ENCODE results near the gene AURKAIP1.
"Not testable (repeated sequence)": the region's sequence is repeated elsewhere in the genome, so short reads cannot be mapped to it uniquely, and the experiment has no call there.

Gene AURKAIP1

DNA sequence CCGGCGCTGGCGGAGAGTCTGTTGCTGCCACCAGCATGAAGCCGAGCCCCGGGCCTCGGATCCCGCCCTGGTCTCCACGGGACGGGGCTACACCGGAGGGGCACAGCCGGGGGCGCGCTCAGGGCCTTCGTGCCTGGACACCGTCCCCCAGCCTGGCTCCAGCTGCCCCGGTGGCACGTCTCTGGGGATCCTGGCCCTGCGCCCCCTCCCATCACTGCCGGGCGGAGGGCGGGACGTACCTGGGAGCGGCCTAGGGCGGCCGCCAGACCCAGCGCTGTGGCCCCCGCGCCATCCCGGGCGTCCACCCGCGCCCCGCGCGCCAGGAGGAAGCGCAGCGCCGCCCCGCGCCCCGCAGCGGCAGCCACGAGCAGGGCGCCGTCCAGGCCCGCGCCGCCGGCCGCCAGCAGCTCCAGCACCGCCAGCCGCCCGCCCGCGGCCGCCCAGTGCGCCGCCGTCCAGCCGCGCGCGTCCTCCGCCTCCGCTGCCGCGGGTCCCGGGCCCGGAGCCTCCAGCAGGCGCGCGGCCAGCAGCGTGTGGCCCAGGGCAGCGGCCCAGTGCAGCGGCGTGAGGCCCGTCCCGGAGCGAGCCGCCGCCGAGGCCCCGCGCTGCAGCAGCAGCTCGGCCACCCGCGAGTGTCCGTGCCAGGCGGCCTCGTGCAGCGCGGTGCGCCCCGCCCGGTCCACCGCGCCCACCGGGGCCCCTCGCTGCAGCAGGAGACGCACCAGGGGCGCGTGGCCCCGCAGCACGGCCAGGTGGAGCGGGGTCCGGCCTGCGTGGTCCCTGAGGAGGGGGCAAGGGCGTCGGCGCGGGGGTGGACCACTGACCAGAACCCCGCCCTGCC is 45.0 kb upstream of the AURKAIP1 start:
- H3K27me3 ChIP-seq (ENCODE audit: low read depth, low read length), result no peaks in the 10 kb centered on the region
- H3K27ac ChIP-seq (ENCODE audit: low read length), result no peak overlapping the region
- H3K4me2 ChIP-seq (ENCODE audit: low read length), result no peak overlapping the region
- H3K4me3 ChIP-seq (ENCODE audit: low read length), result no peak overlapping the region
- H3K36me3 ChIP-seq (replicated peaks; ENCODE audit: low read depth, low read length), result no peaks in the 10 kb centered on the region
- peaks cover 28% of the 10 kb centered on the region for H3K4me1 ChIP-seq (ENCODE audit: low read length)
- no peaks in the 10 kb centered on the region for H4K20me1 ChIP-seq (ENCODE audit: insufficient read depth, low read length)
- no peak overlapping the region for H2AFZ ChIP-seq (ENCODE audit: low read depth, low read length)
- H3K9me3 ChIP-seq (ENCODE audit: insufficient read depth, low read length), result no peaks in the 10 kb centered on the region
- H3K9ac ChIP-seq (ENCODE audit: low read length), result no peak overlapping the region
- H3K79me2 ChIP-seq (ENCODE audit: low read length), result no peaks in the 10 kb centered on the region
- TF ChIP-seq EZH2phosphoT487 (IDR thresholded peaks at IDR 0.05; ENCODE audit: low read depth) (no peak), CTCF (IDR thresholded peaks at IDR 0.05; ENCODE audit: low read depth, low read length) (no peak)

- TF ChIP-seq CTCF (IDR thresholded peaks at IDR 0.05; ENCODE audit: low read depth, low read length) (no peak), EZH2phosphoT487 (IDR thresholded peaks at IDR 0.05; ENCODE audit: low read depth) (no peak)
- Histone ChIP-seq H3K4me2 (ENCODE audit: low read length) (no peak overlapping the region), H2AFZ (ENCODE audit: low read depth, low read length) (no peak overlapping the region)
Measured at GRCh38 chr1:1419363-1419812, 44.4 kb upstream of the AURKAIP1 start.

DNA sequence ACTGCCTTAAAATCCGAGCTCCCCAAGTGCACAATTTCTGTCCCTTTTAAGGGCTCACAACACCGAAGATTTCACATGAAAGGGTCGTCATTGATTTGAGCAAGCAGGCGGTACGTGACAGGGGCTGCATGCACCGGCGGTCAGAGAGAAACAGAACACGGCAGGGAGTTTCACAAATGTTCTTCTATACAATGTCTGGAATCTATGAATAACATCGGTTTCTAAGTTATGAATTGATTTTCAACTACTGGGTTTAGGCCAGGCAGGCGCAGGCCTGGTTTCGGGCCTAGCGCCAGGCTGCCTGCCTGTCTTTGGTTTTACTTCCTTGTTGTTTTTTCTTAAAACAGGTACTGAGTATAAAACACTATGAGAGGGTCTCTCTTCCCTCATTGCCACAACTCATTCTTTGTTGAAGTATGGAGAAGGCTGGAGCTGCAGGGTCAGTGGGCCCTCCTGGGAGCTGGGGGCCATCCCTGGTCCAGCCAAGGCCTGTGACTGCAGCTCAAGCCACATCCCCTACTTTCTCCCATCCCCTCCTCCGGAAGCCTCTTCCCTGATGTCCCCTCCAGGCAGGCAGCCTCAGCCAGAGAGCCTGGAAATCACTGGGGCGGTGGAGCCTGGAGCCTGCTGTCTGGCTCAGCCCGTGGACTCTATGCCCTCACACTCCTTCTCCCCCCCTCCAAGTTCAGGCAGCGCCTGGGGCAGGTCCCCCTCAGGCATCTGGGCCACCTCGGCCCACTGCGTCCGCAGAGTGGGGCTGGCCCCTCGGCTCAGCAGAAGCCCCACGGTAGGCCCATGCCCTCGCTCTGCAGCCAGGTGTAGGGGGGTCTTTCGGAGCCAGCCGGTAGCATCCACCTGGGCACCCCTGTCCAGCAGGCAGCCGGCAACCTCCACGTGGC is 43.7 kb upstream of the AURKAIP1 start:
- Histone ChIP-seq H2AFZ (ENCODE audit: low read depth, low read length) (peak overlapping the region; percentile 90), H3K4me3 (ENCODE audit: low read length) (peak overlapping the region; percentile 20; the same call in 1 of the 2 replicates), H3K4me2 (ENCODE audit: low read length) (peak overlapping the region; percentile 48), H3K79me2 (ENCODE audit: low read length) (no peaks in the 10 kb centered on the region), H3K36me3 (replicated peaks; ENCODE audit: low read depth, low read length) (no peaks in the 10 kb centered on the region), H3K27ac (ENCODE audit: low read length) (peak overlapping the region; percentile 83), H3K27me3 (ENCODE audit: low read depth, low read length) (no peaks in the 10 kb centered on the region), H4K20me1 (ENCODE audit: insufficient read depth, low read length) (no peaks in the 10 kb centered on the region), H3K4me1 (ENCODE audit: low read length) (peaks cover 28% of the 10 kb centered on the region), H3K9ac (ENCODE audit: low read length) (peak overlapping the region; percentile 48), H3K9me3 (ENCODE audit: insufficient read depth, low read length) (no peaks in the 10 kb centered on the region)
- TF ChIP-seq EZH2phosphoT487 (IDR thresholded peaks at IDR 0.05; ENCODE audit: low read depth) (no peak), CTCF (IDR thresholded peaks at IDR 0.05; ENCODE audit: low read depth, low read length) (no peak)

More at GRCh38 chr1:1419363-1419812, 44.4 kb upstream of the AURKAIP1 start:
- Histone ChIP-seq H3K27ac (ENCODE audit: low read length) (no peak overlapping the region), H4K20me1 (ENCODE audit: insufficient read depth, low read length) (no peaks in the 10 kb centered on the region), H3K4me3 (ENCODE audit: low read length) (no peak overlapping the region), H3K9ac (ENCODE audit: low read length) (no peak overlapping the region), H3K27me3 (ENCODE audit: low read depth, low read length) (no peaks in the 10 kb centered on the region), H3K36me3 (replicated peaks; ENCODE audit: low read depth, low read length) (no peaks in the 10 kb centered on the region), H3K79me2 (ENCODE audit: low read length) (no peaks in the 10 kb centered on the region), H3K9me3 (ENCODE audit: insufficient read depth, low read length) (no peaks in the 10 kb centered on the region), H3K4me1 (ENCODE audit: low read length) (peaks cover 28% of the 10 kb centered on the region)

- Histone ChIP-seq H3K4me1 (ENCODE audit: low read length) (peaks cover 28% of the 10 kb centered on the region), H3K4me2 (ENCODE audit: low read length) (peak overlapping the region; percentile 48), H3K9ac (ENCODE audit: low read length) (peak overlapping the region; percentile 48; the same call in 1 of the 2 replicates), H3K27ac (ENCODE audit: low read length) (peak overlapping the region; percentile 83), H3K4me3 (ENCODE audit: low read length) (peak overlapping the region; percentile 20; the same call in 1 of the 2 replicates), H2AFZ (ENCODE audit: low read depth, low read length) (peak overlapping the region; percentile 90)
- not testable (repeated sequence) for H3K79me2 ChIP-seq (ENCODE audit: low read length); H3K36me3 ChIP-seq (replicated peaks; ENCODE audit: low read depth, low read length); H3K9me3 ChIP-seq (ENCODE audit: insufficient read depth, low read length); H3K27me3 ChIP-seq (ENCODE audit: low read depth, low read length); H4K20me1 ChIP-seq (ENCODE audit: insufficient read depth, low read length)
Measured at GRCh38 chr1:1417825-1418463, 42.9 kb upstream of the AURKAIP1 start.

- peak overlapping the region; percentile 48; the same call in 1 of the 2 replicates for H3K4me2 ChIP-seq (ENCODE audit: low read length)
- peak overlapping the region; percentile 83 for H3K27ac ChIP-seq (ENCODE audit: low read length)
- H3K4me3 ChIP-seq (ENCODE audit: low read length); H3K27me3 ChIP-seq (ENCODE audit: low read depth, low read length); H3K9ac ChIP-seq (ENCODE audit: low read length); H2AFZ ChIP-seq (ENCODE audit: low read depth, low read length); H3K9me3 ChIP-seq (ENCODE audit: insufficient read depth, low read length); H3K36me3 ChIP-seq (replicated peaks; ENCODE audit: low read depth, low read length); H4K20me1 ChIP-seq (ENCODE audit: insufficient read depth, low read length); H3K79me2 ChIP-seq (ENCODE audit: low read length): not testable (repeated sequence)
- peaks cover 26% of the 10 kb centered on the region for H3K4me1 ChIP-seq (ENCODE audit: low read length)
Measured at GRCh38 chr1:1417396-1417795, 42.4 kb upstream of the AURKAIP1 start.

All from OCI-LY3 (cell line).